Hepatocyte (in vitro differentiated cells): ENCODE data around the gene DEF6.

ENCODE experiments used
- EZH2 ChIP-seq: fragments of 200-600 bp; sonication (generic); IDR thresholded peaks from 2 replicates; pipeline ENCODE4 v1.6.1; 2016; ENCODE audit warnings: antibody characterized with exemption, mild to moderate bottlenecking, borderline replicate concordance
- EZH2phosphoT487 ChIP-seq: fragments of 200-600 bp; sonication (generic); IDR thresholded peaks from one replicate; pipeline ENCODE4 v1.6.1; 2018; ENCODE audit warnings: antibody characterized with exemption, mild to moderate bottlenecking, low read depth, moderate library complexity; ENCODE audit not compliant: unreplicated experiment, severe bottlenecking
- TF ChIP-seq, protein P1 (sequence below): fragments of 200-600 bp; sonication (generic); IDR thresholded peaks from 2 replicates; pipeline ENCODE4 v1.5.1; 2016; ENCODE audit warnings: antibody characterized with exemption, mild to moderate bottlenecking; ENCODE audit not compliant: poor library complexity

DNA sequence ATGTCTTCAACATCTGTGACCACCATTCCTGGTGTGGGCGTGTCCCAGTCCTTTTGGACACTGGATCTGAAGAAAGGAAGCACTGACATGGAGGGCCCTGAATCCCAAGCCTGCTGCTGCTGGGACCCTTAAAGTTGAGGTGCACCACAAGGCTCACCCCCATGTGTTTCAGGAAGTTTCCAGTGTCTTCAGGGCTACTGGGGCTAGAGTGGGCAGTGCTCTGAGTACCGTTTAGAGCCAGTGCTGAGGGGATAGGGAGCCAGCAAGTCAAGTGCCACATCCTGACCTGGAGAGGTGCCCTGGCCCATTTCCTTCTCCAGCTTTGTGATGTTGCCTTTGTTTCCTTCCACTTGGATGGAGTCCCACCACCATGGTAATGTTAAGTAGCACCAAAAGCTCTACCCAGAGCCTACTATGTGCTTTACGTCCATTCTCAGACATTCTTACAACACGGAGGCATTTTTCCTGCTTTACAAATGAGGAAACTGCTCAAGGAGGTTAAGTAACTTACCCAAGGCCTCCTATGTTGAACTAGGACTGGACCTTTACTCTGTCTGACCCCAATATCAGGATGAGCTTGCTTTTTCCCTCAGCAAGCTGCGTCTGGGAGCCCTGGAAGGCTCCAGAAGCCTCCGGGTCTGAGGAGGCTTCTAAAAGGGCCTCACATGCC lies 552 bp upstream of the DEF6 start:
- TF ChIP-seq, protein P1, sequence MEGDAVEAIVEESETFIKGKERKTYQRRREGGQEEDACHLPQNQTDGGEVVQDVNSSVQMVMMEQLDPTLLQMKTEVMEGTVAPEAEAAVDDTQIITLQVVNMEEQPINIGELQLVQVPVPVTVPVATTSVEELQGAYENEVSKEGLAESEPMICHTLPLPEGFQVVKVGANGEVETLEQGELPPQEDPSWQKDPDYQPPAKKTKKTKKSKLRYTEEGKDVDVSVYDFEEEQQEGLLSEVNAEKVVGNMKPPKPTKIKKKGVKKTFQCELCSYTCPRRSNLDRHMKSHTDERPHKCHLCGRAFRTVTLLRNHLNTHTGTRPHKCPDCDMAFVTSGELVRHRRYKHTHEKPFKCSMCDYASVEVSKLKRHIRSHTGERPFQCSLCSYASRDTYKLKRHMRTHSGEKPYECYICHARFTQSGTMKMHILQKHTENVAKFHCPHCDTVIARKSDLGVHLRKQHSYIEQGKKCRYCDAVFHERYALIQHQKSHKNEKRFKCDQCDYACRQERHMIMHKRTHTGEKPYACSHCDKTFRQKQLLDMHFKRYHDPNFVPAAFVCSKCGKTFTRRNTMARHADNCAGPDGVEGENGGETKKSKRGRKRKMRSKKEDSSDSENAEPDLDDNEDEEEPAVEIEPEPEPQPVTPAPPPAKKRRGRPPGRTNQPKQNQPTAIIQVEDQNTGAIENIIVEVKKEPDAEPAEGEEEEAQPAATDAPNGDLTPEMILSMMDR = no peak
- TF ChIP-seq EZH2phosphoT487 (no peak), EZH2 (no peak)
